ENCODE measurements around the gene CLASP1. TPM values are rescaled to one million over a fixed set of nuclear protein-coding genes. Genes with fewer than 3 reads are reported as not detected.

The CLASP1 gene
- total RNA-seq, 1 donor from 2014 or later: 95.1 TPM

DNA sequence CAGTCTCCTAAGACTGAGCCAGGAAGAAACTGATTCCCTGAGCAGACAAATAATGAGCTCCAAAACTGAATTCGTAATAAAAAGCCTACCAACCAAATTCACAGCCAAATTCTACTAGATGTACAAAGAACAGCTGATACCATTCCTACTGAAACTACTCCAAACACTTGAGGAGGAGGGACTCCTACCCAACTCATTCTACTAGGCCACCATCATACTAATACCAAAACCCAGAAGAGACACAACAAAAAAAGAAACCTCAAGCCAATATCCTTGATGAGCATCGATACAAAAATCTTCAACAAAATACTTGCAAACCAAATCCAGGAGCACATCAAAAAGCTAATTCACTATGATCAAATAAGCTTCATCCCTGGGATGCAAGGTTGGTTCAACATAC, 98.6 kb downstream of the CLASP1 start:
- no peak overlapping the region for H3K4me3 Mint-ChIP-seq (ENCODE audit: unreplicated experiment)
- no peak overlapping the region for H3K27ac Mint-ChIP-seq (ENCODE audit: unreplicated experiment)
- H3K9me3 Mint-ChIP-seq (ENCODE audit: unreplicated experiment): no peaks in the 10 kb centered on the region
- TF ChIP-seq, protein P1, sequence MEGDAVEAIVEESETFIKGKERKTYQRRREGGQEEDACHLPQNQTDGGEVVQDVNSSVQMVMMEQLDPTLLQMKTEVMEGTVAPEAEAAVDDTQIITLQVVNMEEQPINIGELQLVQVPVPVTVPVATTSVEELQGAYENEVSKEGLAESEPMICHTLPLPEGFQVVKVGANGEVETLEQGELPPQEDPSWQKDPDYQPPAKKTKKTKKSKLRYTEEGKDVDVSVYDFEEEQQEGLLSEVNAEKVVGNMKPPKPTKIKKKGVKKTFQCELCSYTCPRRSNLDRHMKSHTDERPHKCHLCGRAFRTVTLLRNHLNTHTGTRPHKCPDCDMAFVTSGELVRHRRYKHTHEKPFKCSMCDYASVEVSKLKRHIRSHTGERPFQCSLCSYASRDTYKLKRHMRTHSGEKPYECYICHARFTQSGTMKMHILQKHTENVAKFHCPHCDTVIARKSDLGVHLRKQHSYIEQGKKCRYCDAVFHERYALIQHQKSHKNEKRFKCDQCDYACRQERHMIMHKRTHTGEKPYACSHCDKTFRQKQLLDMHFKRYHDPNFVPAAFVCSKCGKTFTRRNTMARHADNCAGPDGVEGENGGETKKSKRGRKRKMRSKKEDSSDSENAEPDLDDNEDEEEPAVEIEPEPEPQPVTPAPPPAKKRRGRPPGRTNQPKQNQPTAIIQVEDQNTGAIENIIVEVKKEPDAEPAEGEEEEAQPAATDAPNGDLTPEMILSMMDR (IDR thresholded peaks at IDR 0.05; ENCODE audit: unreplicated experiment): no peak
- no peak for DNase-seq (ENCODE audit: low spot score)
- peaks cover 10% of the 10 kb centered on the region for H3K4me1 Mint-ChIP-seq (ENCODE audit: unreplicated experiment)
- no peaks in the 10 kb centered on the region for H3K36me3 Mint-ChIP-seq (ENCODE audit: low read depth, unreplicated experiment)
- H3K27me3 Mint-ChIP-seq (ENCODE audit: unreplicated experiment): peaks cover 3% of the 10 kb centered on the region

DNA sequence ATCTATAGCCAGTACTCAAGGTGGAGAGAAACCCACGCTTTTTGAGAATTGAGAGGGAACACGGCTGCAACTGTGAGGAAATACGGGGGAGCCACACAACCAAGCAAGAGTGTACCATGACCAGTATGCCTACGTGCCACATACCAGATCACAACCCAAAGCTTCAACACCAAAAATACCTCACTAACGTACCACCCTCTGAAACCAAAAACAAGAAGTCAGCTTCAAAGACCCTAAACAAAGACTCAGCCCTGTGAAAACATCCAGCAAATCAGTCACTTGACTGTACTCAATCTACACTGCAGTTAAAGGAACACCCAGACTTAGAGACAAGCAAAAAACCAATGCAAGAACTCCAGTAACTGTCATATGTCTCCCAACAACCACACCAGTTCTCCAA, 101.6 kb downstream of the CLASP1 start:
- Mint-ChIP-seq H3K4me3 (ENCODE audit: unreplicated experiment) (no peak overlapping the region), H3K27me3 (ENCODE audit: unreplicated experiment) (peaks cover 3% of the 10 kb centered on the region), H3K9me3 (ENCODE audit: unreplicated experiment) (no peaks in the 10 kb centered on the region), H3K4me1 (ENCODE audit: unreplicated experiment) (peaks cover 10% of the 10 kb centered on the region), H3K36me3 (ENCODE audit: low read depth, unreplicated experiment) (no peaks in the 10 kb centered on the region), H3K27ac (ENCODE audit: unreplicated experiment) (no peak overlapping the region)
- TF ChIP-seq, protein P1 (IDR thresholded peaks at IDR 0.05; ENCODE audit: unreplicated experiment): no peak
- no peak for DNase-seq (ENCODE audit: low spot score)

DNA sequence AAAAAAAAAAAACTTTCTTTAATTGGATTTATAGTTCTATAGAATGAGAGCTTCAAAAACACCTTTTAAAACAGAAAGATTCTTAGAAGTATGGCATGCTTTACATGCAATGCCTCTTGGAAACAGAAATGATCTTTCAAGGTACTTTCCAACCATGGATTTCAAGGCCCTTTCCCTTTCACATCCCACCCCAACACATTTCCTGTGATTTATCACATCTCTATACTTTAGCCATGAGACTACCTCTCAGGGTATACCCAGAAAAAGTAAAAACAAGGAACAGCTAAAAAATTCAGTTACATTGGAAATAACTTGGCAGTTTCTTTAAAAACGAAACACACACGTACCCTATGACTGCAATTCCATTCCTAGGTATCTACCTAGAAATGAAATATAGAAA, 103.3 kb downstream of the CLASP1 start:
- Mint-ChIP-seq H3K4me3 (ENCODE audit: unreplicated experiment) (no peak overlapping the region), H3K27ac (ENCODE audit: unreplicated experiment) (no peak overlapping the region), H3K4me1 (ENCODE audit: unreplicated experiment) (peaks cover 10% of the 10 kb centered on the region), H3K36me3 (ENCODE audit: low read depth, unreplicated experiment) (no peaks in the 10 kb centered on the region), H3K27me3 (ENCODE audit: unreplicated experiment) (peaks cover 3% of the 10 kb centered on the region), H3K9me3 (ENCODE audit: unreplicated experiment) (no peaks in the 10 kb centered on the region)
- no peak for DNase-seq (ENCODE audit: low spot score)
- TF ChIP-seq, protein P1 (IDR thresholded peaks at IDR 0.05; ENCODE audit: unreplicated experiment): no peak

DNA sequence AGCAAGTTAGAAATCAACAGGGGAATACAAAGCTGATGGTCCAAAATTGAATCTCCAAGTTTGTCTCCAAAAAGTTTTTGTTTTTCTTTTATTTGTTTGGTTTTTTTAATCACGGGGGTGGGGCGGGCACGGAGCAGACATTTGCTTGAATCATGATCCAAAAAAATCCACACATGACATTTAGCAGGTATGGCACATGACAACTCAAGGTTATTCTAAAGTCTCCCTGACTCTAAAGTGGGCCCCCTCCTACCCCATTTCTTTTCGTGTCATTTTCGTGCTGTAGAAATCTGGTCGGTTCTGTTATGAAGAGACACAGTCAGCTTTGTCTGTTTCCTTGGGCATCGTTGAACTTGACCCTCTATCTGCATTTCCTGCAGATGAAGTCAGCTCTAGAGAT, 104.0 kb downstream of the CLASP1 start:
- Mint-ChIP-seq H3K4me1 (ENCODE audit: unreplicated experiment) (peaks cover 10% of the 10 kb centered on the region), H3K27ac (ENCODE audit: unreplicated experiment) (no peak overlapping the region), H3K27me3 (ENCODE audit: unreplicated experiment) (peaks cover 1% of the 10 kb centered on the region), H3K36me3 (ENCODE audit: low read depth, unreplicated experiment) (no peaks in the 10 kb centered on the region), H3K9me3 (ENCODE audit: unreplicated experiment) (no peaks in the 10 kb centered on the region), H3K4me3 (ENCODE audit: unreplicated experiment) (no peak overlapping the region)
- DNase-seq (ENCODE audit: low spot score): no peak
- TF ChIP-seq, protein P1 (IDR thresholded peaks at IDR 0.05; ENCODE audit: unreplicated experiment): no peak

DNA sequence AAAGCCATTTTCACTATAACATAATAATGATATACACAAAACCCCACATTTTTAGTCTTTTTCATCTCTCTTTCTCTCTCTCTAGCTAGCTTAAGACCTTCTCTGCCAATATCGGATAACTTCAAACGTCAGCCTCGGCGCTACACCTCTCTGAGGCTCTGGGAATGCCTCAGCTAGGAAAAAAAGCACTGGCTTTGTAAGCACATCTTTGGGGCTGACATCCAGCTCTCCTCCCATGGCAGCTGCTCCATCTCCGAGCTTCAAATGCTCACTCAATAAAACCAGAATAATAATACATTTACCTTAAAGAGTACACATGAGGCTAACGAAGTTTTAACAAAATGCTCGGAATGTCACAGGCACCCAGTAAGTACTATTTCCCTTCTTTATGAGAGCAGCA, 107.8 kb downstream of the CLASP1 start:
- no peak overlapping the region for H3K4me3 Mint-ChIP-seq (ENCODE audit: unreplicated experiment)
- no peak for DNase-seq (ENCODE audit: low spot score)
- H3K27me3 Mint-ChIP-seq (ENCODE audit: unreplicated experiment): no peaks in the 10 kb centered on the region
- no peaks in the 10 kb centered on the region for H3K9me3 Mint-ChIP-seq (ENCODE audit: unreplicated experiment)
- no peak overlapping the region for H3K27ac Mint-ChIP-seq (ENCODE audit: unreplicated experiment)
- peaks cover 5% of the 10 kb centered on the region for H3K4me1 Mint-ChIP-seq (ENCODE audit: unreplicated experiment)
- no peaks in the 10 kb centered on the region for H3K36me3 Mint-ChIP-seq (ENCODE audit: low read depth, unreplicated experiment)
- TF ChIP-seq, protein P1 (IDR thresholded peaks at IDR 0.05; ENCODE audit: unreplicated experiment): no peak
